GM12878 (cell line): ENCODE results near the gene GHRH. TPM values are rescaled to one million over a fixed set of nuclear protein-coding genes. Genes with fewer than 3 reads are reported as not detected.

ENCODE experiments used
- ATAC-seq: fragments of 200-7000 bp; cut with Tn5 transposase; 3 replicates; pipeline ENCODE4 v1.9.1; 2020; ENCODE audit warnings: mild to moderate bottlenecking, moderate library complexity
- BruUV-seq: library from RNA; stranded (reverse); fragments of 400-500 nt; replicated peaks from 2 replicates; lab custom pipeline; 2021; lab: Mats Ljungman, UMichigan
- CTCF ChIA-PET: fragments of 300-600 bp; sonication (Branson Sonifier 250); formaldehyde crosslinking; extraction: SDS; loops from one replicate; lab custom pipeline; 2021; ENCODE audit warnings: inconsistent platforms; lab: Yijun Ruan, JAX
- POLR2A ChIA-PET: fragments of 350-600 bp; formaldehyde crosslinking; extraction: SDS; loops from one replicate; lab custom pipeline; 2021; ENCODE audit warnings: inconsistent platforms; lab: Charles Lee
- RAD21 ChIA-PET: fragments of 300-600 bp; sonication (Branson Sonifier 250); formaldehyde crosslinking; loops from one replicate; lab custom pipeline; 2023; ENCODE audit warnings: antibody characterized with exemption; ENCODE audit not compliant: unreplicated experiment; lab: Charles Lee
- SMC1A ChIA-PET: fragments of 300-600 bp; sonication (Branson Sonifier 250); formaldehyde crosslinking; loops from one replicate; lab custom pipeline; 2023; ENCODE audit not compliant: unreplicated experiment, uncharacterized antibody; lab: Charles Lee
- DNase-seq: peaks from one replicate; pipeline ENCODE4 v3.0.0-alpha.2; 2011; ENCODE audit warnings: low read depth, low spot score
- FAIRE-seq: peaks from 3 replicates; lab custom pipeline; 2011; peaks lifted over from hg19 to GRCh38; lab: Jason Lieb, UNC
- H2AFZ ChIP-seq: 2 replicates; pipeline ENCODE4 v1.6.0; 2011; ENCODE audit warnings: low read depth, low read length, control low read depth; ENCODE audit not compliant: control insufficient read depth
- H3K27ac ChIP-seq: 2 replicates; pipeline ENCODE4 v1.5.1; 2011; ENCODE audit warnings: control low read depth; ENCODE audit not compliant: control insufficient read depth, insufficient read depth
- H3K27me3 ChIP-seq, 2 experiments: replicated peaks in 1 of 2; 2 replicates each; pipeline versions ENCODE4 v1.6.0 to v1.6.1; 2011; ENCODE audit warnings: low read length in 1 of 2; ENCODE audit not compliant: control insufficient read depth in 2 of 2, insufficient read depth in 2 of 2
- H3K36me3 ChIP-seq, 2 experiments: 2 replicates each; pipeline ENCODE4 v1.5.1; 2011; ENCODE audit warnings: low read length in 1 of 2; ENCODE audit not compliant: control insufficient read depth in 2 of 2, insufficient read depth in 2 of 2
- H3K4me1 ChIP-seq: 2 replicates; pipeline ENCODE4 v1.6.1; 2011; ENCODE audit warnings: mild to moderate bottlenecking, low read length, moderate library complexity, mixed read lengths; ENCODE audit not compliant: control insufficient read depth, insufficient read depth
- H3K4me2 ChIP-seq: 2 replicates; pipeline ENCODE4 v1.6.0; 2011; ENCODE audit warnings: control low read depth; ENCODE audit not compliant: control insufficient read depth, insufficient read depth
- H3K4me3 ChIP-seq: fragments of 200-600 bp; sonication (generic); 2 replicates; pipeline ENCODE4 v1.5.1; 2016
- H3K79me2 ChIP-seq: 2 replicates; pipeline ENCODE4 v1.6.0; 2011; ENCODE audit warnings: low read length; ENCODE audit not compliant: control insufficient read depth, insufficient read depth
- H3K9ac ChIP-seq: 2 replicates; pipeline ENCODE4 v1.8.0; 2011; ENCODE audit warnings: low read length, control low read depth, mixed read lengths; ENCODE audit not compliant: control insufficient read depth, insufficient read depth
- H3K9me3 ChIP-seq: replicated peaks from 3 replicates; pipeline ENCODE4 v1.5.1; 2011; ENCODE audit warnings: mild to moderate bottlenecking, low read length; ENCODE audit not compliant: control insufficient read depth, insufficient read depth
- H4K20me1 ChIP-seq: 2 replicates; pipeline ENCODE4 v1.6.0; 2011; ENCODE audit not compliant: control insufficient read depth, insufficient read depth
- CHD1 ChIP-seq: IDR thresholded peaks from 2 replicates; pipeline ENCODE4 v1.6.1; 2012; ENCODE audit warnings: low read depth, low read length, improper control_type of control experiment
- CREB1 ChIP-seq: IDR thresholded peaks from 2 replicates; pipeline ENCODE4 v1.6.1; 2012; ENCODE audit warnings: low read depth, mild to moderate bottlenecking, inconsistent platforms
- E4F1 ChIP-seq: fragments of 450-650 bp; IDR thresholded peaks from 2 replicates; pipeline ENCODE4 v1.6.1; 2018; ENCODE audit warnings: borderline replicate concordance, mild to moderate bottlenecking; ENCODE audit not compliant: partially characterized antibody
- EZH2 ChIP-seq: IDR thresholded peaks from 2 replicates; pipeline ENCODE4 v1.6.1; 2012; ENCODE audit warnings: low read depth, mild to moderate bottlenecking, control low read depth, inconsistent platforms, low read length, borderline replicate concordance; ENCODE audit not compliant: control insufficient read depth
- HDAC2 ChIP-seq: fragments of 200-600 bp; sonication (generic); IDR thresholded peaks from 2 replicates; pipeline ENCODE4 v1.6.1; 2017
- IKZF1 ChIP-seq: fragments of 450-650 bp; conservative IDR thresholded peaks from 2 replicates; pipeline ENCODE4 v1.6.1; 2017; ENCODE audit warnings: antibody characterized with exemption, mild to moderate bottlenecking
- IRF4 ChIP-seq: IDR thresholded peaks from 2 replicates; pipeline ENCODE4 v1.6.1; 2011; ENCODE audit warnings: low read depth, low read length
- LARP7 ChIP-seq: fragments of 450-650 bp; IDR thresholded peaks from 2 replicates; pipeline ENCODE4 v1.6.1; 2017; ENCODE audit warnings: mild to moderate bottlenecking
- PAX8 ChIP-seq: fragments of 450-650 bp; IDR thresholded peaks from 2 replicates; pipeline ENCODE4 v1.6.1; 2017; ENCODE audit warnings: mild to moderate bottlenecking, moderate library complexity
- RBBP5 ChIP-seq: fragments of 200-600 bp; sonication (generic); conservative IDR thresholded peaks from 2 replicates; pipeline ENCODE4 v1.6.1; 2016
- SMARCA5 ChIP-seq: fragments of 450-650 bp; IDR thresholded peaks from 2 replicates; pipeline ENCODE4 v1.6.1; 2017; ENCODE audit warnings: mild to moderate bottlenecking
- SRF ChIP-seq, 2 experiments: IDR thresholded peaks; 2 replicates each; pipeline ENCODE4 v1.6.1; 2011; ENCODE audit warnings: low read depth in 2 of 2, low read length in 2 of 2, mild to moderate bottlenecking in 1 of 2, moderate library complexity in 1 of 2
- STAT1 ChIP-seq: fragments of 450-650 bp; conservative IDR thresholded peaks from 2 replicates; pipeline ENCODE4 v1.6.1; 2014; ENCODE audit warnings: antibody characterized with exemption, mild to moderate bottlenecking
- TAF1 ChIP-seq: IDR thresholded peaks from 2 replicates; pipeline ENCODE4 v1.6.1; 2011; ENCODE audit warnings: mild to moderate bottlenecking, low read depth, low read length, borderline replicate concordance
- ZBED1 ChIP-seq: IDR thresholded peaks from 2 replicates; pipeline ENCODE4 v1.6.1; 2016; ENCODE audit warnings: borderline replicate concordance
- ZNF687 ChIP-seq: fragments of 450-650 bp; IDR thresholded peaks from 2 replicates; pipeline ENCODE4 v1.6.1; 2017; ENCODE audit warnings: mild to moderate bottlenecking, moderate library complexity
- WGBS: methylation state at CpG from one replicate; pipeline ENCODE4 v1.1.6; 2016; ENCODE audit warnings: low lambda C conversion rate; ENCODE audit not compliant: insufficient replicate concordance, insufficient coverage; ENCODE audit errors: missing lambda C conversion rate; 5-methylcytosine and 5-hydroxymethylcytosine counted together
- in situ Hi-C: fragments of 300-500 bp; cut with MboI; formaldehyde crosslinking; loops from 9 replicates; pipeline ENCODE4 v1.14.3; 2018; ENCODE audit warnings: mixed read lengths
- intact Hi-C: fragments of 100-400 bp; cut with micrococcal nuclease; formaldehyde crosslinking; loops from one replicate; pipeline ENCODE4 v1.14.2; 2022; ENCODE audit not compliant: unreplicated experiment
- polyA plus RNA-seq, 11 experiments: library from polyadenylated mRNA; depleted of rRNA in 4 of 11; unstranded in 6 of 11; stranded (reverse) in 5 of 11; fragments of >200 nt; fragmentation: Nextera tagmentation in 4 of 11; fragmentation: Illumina TruSeq in 1 of 11; extraction: Ambion mirVana in 4 of 11; extraction: Trizol in 1 of 11; gene quantifications; 1 replicate in 1 of 11; 2 replicates in 10 of 11; pipeline versions ENCODE4 v1.2.1 to v1.2.3, GENCODE V29; 2011 to 2016; ENCODE audit warnings: inconsistent platforms in 2 of 11, missing spikeins in 2 of 11, low read depth in 1 of 11
- total RNA-seq, 4 experiments: library from RNA; depleted of rRNA in 3 of 4; stranded (reverse); fragments of >200 nt in 3 of 4; fragmentation: Illumina TruSeq in 1 of 4; extraction: Trizol in 1 of 4; gene quantifications; 2 replicates each; pipeline versions ENCODE4 v1.2.1 to v1.2.3, GENCODE V29; 2013 to 2021

The GHRH gene
- total and polyA plus RNA-seq, 10 of the 15 experiments (the other 5 are each of a cell fraction or from before 2014, with no cell fraction given), result not detected

GRCh38 chr20:37270576-37271420, 9.2 kb upstream of the GHRH start:
- in situ Hi-C loops, result loop anchor here (5.0 kb wide), 2 partner anchors 112 to 262 kb away; no protein-coding TSS in a partner anchor
- intact Hi-C loops, result loop anchor here (1.0 kb wide), 3 partner anchors 19 to 96 kb away; partner anchors contain the start of gene MANBAL
- Histone ChIP-seq H2AFZ (peak overlapping the region; percentile 42), H3K79me2 (no peaks in the 10 kb centered on the region), H3K4me2 (peak overlapping the region; percentile 24; the same call in 1 of the 2 replicates), H3K27ac (peak overlapping the region; percentile 84), H3K27me3 (no peaks in the 10 kb centered on the region), H3K9ac (peak overlapping the region; percentile 31; the same call in 1 of the 2 replicates), H3K36me3 (no peaks in the 10 kb centered on the region), H4K20me1 (no peaks in the 10 kb centered on the region), H3K4me1 (peaks cover 44% of the 10 kb centered on the region), H3K4me3 (no peak overlapping the region), H3K9me3 (no peaks in the 10 kb centered on the region)
- ATAC-seq (peak; percentile 83), DNase-seq (peak; percentile 79), FAIRE-seq (peak; percentile 92)
- POLR2A ChIA-PET, result interaction anchor here (0.6 to 2.1 kb wide), 8 partner anchors 19 to 269 kb away, joined by 3 to 13 read pairs (median 4); partner anchors contain the start of gene MANBAL
- SMC1A ChIA-PET, result interaction anchor here (0.6 to 8.2 kb wide), 29 partner anchors 9 to 722 kb away, joined by 3 to 129 read pairs (median 3); partner anchors contain the start of genes BLCAP and MANBAL
- CTCF ChIA-PET, result interaction anchor here (0.6 to 10.4 kb wide), 31 partner anchors 11 to 951 kb away, joined by 3 to 282 read pairs (median 4); partner anchors contain the start of genes BLCAP, MANBAL, MROH8 and RPN2
- WGBS, result 75% methylated on average over 12 of the region's 12 CpGs
- RAD21 ChIA-PET, result interaction anchor here (0.7 to 6.6 kb wide), 21 partner anchors 10 to 971 kb away, joined by 3 to 119 read pairs (median 5); partner anchors contain the start of genes BLCAP and MANBAL
- TSS peak; percentile 57 for BruUV-seq
- TF ChIP-seq HDAC2, result no peak
- TF ChIP-seq LARP7, result no peak
- 0 out of 2 replicates have a peak, but pooled peaks have one; percentile 53 for TF ChIP-seq ZNF687
- no peak for TF ChIP-seq EZH2
- TF ChIP-seq PAX8, result no peak
- TF ChIP-seq STAT1, result no peak
- peak; percentile 26; the same call in 1 of the 2 replicates for TF ChIP-seq SMARCA5
- no peak for TF ChIP-seq RBBP5
- no peak for TF ChIP-seq ZBED1
- peak; percentile 53; the same call in 1 of the 2 replicates for TF ChIP-seq CREB1
- TF ChIP-seq CHD1, result no peak
- TF ChIP-seq IRF4, result peak; percentile 52; the same call in 1 of the 2 replicates
- TF ChIP-seq IKZF1, result peak; percentile 92
- TF ChIP-seq SRF (IDR thresholded peaks at IDR 0.05; ENCODE audit: low read depth in 2 of 2, low read length in 2 of 2), result peak in 1 of 2 experiments; percentile 53; a peak in 1 of 4 replicates
- 0 out of 2 replicates have a peak, but pooled peaks have one; percentile 43 for TF ChIP-seq TAF1
- no peak for TF ChIP-seq E4F1
